Heart left ventricle (tissue), 13 donors: Measurements from ENCODE around the gene STT3B.

Experiments used
- CTCF ChIP-seq, 12 donors: fragments of 200-600 bp; sonication (generic) in 4 of 12; IDR thresholded peaks; one replicate each; pipeline versions ENCODE4 v1.5.0 to v1.8.0; 2018 to 2022; ENCODE audit warnings: antibody characterized with exemption in 12 of 12, mild to moderate bottlenecking in 5 of 12
- POLR2A ChIP-seq, 2 donors: fragments of 450-650 bp; IDR thresholded peaks; one replicate each; pipeline ENCODE4 v1.6.1; 2017; ENCODE audit warnings: antibody characterized with exemption in 2 of 2, mild to moderate bottlenecking in 2 of 2, moderate library complexity in 2 of 2
- donor health status: ischemic (EF 13 %, LVEDD 7.1; RV severe dilation, severe dysfunction).
- donor health status: DM: no; HTN: yes; CAD: no.
- donor health status: DM: no; HTN: no; CAD: no.
- donor health status: ischemic (EF 25% LVEDD 6.9; RV normal size, moderate dysfunction).
- donor health status: ischemic (EF 25% LVEDD 5.7; RV mildly dilated, moderate dysfunction).
- donor health status: ischemic (EF 35%, LVEDD 5.7; RV mildly dilated, moderate dysfunction).
- donor health status: nonischemic (EF 11% LVEDD 7.7; RV severe dilation, severe dysfunction).
- donor health status: DM: yes; HTN: yes; CAD: no.
- donor health status: PGD.
- donor health status: ischemic (EF 29% LVEDD 5.4; RV normal size, mild dysfunction).
- donor health status: nonischemic (EF 23%, LVEDD 6.1; RV moderate dilation, normal function).

DNA sequence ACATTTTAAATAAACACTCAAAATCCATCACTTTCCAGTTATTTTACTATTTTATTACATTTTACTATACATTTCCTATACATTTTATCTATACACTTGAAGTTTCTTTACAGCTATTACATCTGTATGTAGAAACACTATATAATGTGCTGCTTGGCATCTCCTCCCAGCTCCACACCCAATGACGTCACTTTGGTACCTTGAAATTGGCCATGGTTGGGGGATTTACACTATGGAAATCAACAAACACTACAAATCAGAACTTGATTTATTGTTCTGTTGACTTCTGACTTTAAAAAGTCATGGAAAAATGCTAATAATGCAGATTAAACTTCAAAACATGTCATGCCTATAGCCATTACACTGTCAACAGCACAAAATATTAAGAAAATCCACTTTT is 48.9 kb upstream of the STT3B start:
- no peak for TF ChIP-seq CTCF (IDR thresholded peaks at IDR 0.05)
- no peak for TF ChIP-seq POLR2A (IDR thresholded peaks at IDR 0.05)
